GM12878 (cell line): ENCODE measurements around the gene BCAT1. TPM values are rescaled to one million over a fixed set of nuclear protein-coding genes. Genes with fewer than 3 reads are reported as not detected.

ENCODE experiments used
- ATAC-seq: fragments of 200-7000 bp; cut with Tn5 transposase; 3 replicates; pipeline ENCODE4 v1.9.1; 2020; ENCODE audit warnings: mild to moderate bottlenecking, moderate library complexity
- BruUV-seq: library from RNA; stranded (reverse); fragments of 400-500 nt; replicated peaks from 2 replicates; lab custom pipeline; 2021; lab: Mats Ljungman, UMichigan
- CTCF ChIA-PET: fragments of 300-600 bp; sonication (Branson Sonifier 250); formaldehyde crosslinking; extraction: SDS; loops from one replicate; lab custom pipeline; 2021; ENCODE audit warnings: inconsistent platforms; lab: Yijun Ruan, JAX
- POLR2A ChIA-PET: fragments of 350-600 bp; formaldehyde crosslinking; extraction: SDS; loops from one replicate; lab custom pipeline; 2021; ENCODE audit warnings: inconsistent platforms; lab: Charles Lee
- RAD21 ChIA-PET: fragments of 300-600 bp; sonication (Branson Sonifier 250); formaldehyde crosslinking; loops from one replicate; lab custom pipeline; 2023; ENCODE audit warnings: antibody characterized with exemption; ENCODE audit not compliant: unreplicated experiment; lab: Charles Lee
- SMC1A ChIA-PET: fragments of 300-600 bp; sonication (Branson Sonifier 250); formaldehyde crosslinking; loops from one replicate; lab custom pipeline; 2023; ENCODE audit not compliant: unreplicated experiment, uncharacterized antibody; lab: Charles Lee
- DNase-seq: peaks from one replicate; pipeline ENCODE4 v3.0.0-alpha.2; 2011; ENCODE audit warnings: low read depth, low spot score
- FAIRE-seq: peaks from 3 replicates; lab custom pipeline; 2011; peaks lifted over from hg19 to GRCh38; lab: Jason Lieb, UNC
- H2AFZ ChIP-seq: 2 replicates; pipeline ENCODE4 v1.6.0; 2011; ENCODE audit warnings: low read depth, low read length, control low read depth; ENCODE audit not compliant: control insufficient read depth
- H3K27ac ChIP-seq: 2 replicates; pipeline ENCODE4 v1.5.1; 2011; ENCODE audit warnings: control low read depth; ENCODE audit not compliant: control insufficient read depth, insufficient read depth
- H3K27me3 ChIP-seq, 2 experiments: replicated peaks in 1 of 2; 2 replicates each; pipeline versions ENCODE4 v1.6.0 to v1.6.1; 2011; ENCODE audit warnings: low read length in 1 of 2; ENCODE audit not compliant: control insufficient read depth in 2 of 2, insufficient read depth in 2 of 2
- H3K36me3 ChIP-seq, 2 experiments: 2 replicates each; pipeline ENCODE4 v1.5.1; 2011; ENCODE audit warnings: low read length in 1 of 2; ENCODE audit not compliant: control insufficient read depth in 2 of 2, insufficient read depth in 2 of 2
- H3K4me1 ChIP-seq: 2 replicates; pipeline ENCODE4 v1.6.1; 2011; ENCODE audit warnings: mild to moderate bottlenecking, low read length, moderate library complexity, mixed read lengths; ENCODE audit not compliant: control insufficient read depth, insufficient read depth
- H3K4me2 ChIP-seq: 2 replicates; pipeline ENCODE4 v1.6.0; 2011; ENCODE audit warnings: control low read depth; ENCODE audit not compliant: control insufficient read depth, insufficient read depth
- H3K4me3 ChIP-seq: fragments of 200-600 bp; sonication (generic); 2 replicates; pipeline ENCODE4 v1.5.1; 2016
- H3K79me2 ChIP-seq: 2 replicates; pipeline ENCODE4 v1.6.0; 2011; ENCODE audit warnings: low read length; ENCODE audit not compliant: control insufficient read depth, insufficient read depth
- H3K9ac ChIP-seq: 2 replicates; pipeline ENCODE4 v1.8.0; 2011; ENCODE audit warnings: low read length, control low read depth, mixed read lengths; ENCODE audit not compliant: control insufficient read depth, insufficient read depth
- H3K9me3 ChIP-seq: replicated peaks from 3 replicates; pipeline ENCODE4 v1.5.1; 2011; ENCODE audit warnings: mild to moderate bottlenecking, low read length; ENCODE audit not compliant: control insufficient read depth, insufficient read depth
- H4K20me1 ChIP-seq: 2 replicates; pipeline ENCODE4 v1.6.0; 2011; ENCODE audit not compliant: control insufficient read depth, insufficient read depth
- DPF2 ChIP-seq: fragments of 450-650 bp; IDR thresholded peaks from 2 replicates; pipeline ENCODE4 v1.6.1; 2017; ENCODE audit warnings: mild to moderate bottlenecking
- EED ChIP-seq: sonication (generic); IDR thresholded peaks from 2 replicates; pipeline ENCODE4 v1.6.1; 2016; ENCODE audit warnings: antibody characterized with exemption, low read depth
- NR2F1 ChIP-seq: fragments of 450-650 bp; conservative IDR thresholded peaks from 2 replicates; pipeline ENCODE4 v1.6.1; 2017; ENCODE audit warnings: mild to moderate bottlenecking
- SREBF2 ChIP-seq: IDR thresholded peaks from 2 replicates; pipeline ENCODE4 v1.6.1; 2012; ENCODE audit warnings: mild to moderate bottlenecking, low read length
- WGBS: methylation state at CpG from one replicate; pipeline ENCODE4 v1.1.6; 2016; ENCODE audit warnings: low lambda C conversion rate; ENCODE audit not compliant: insufficient replicate concordance, insufficient coverage; ENCODE audit errors: missing lambda C conversion rate; 5-methylcytosine and 5-hydroxymethylcytosine counted together
- in situ Hi-C: fragments of 300-500 bp; cut with MboI; formaldehyde crosslinking; loops from 9 replicates; pipeline ENCODE4 v1.14.3; 2018; ENCODE audit warnings: mixed read lengths
- intact Hi-C: fragments of 100-400 bp; cut with micrococcal nuclease; formaldehyde crosslinking; loops from one replicate; pipeline ENCODE4 v1.14.2; 2022; ENCODE audit not compliant: unreplicated experiment
- polyA plus RNA-seq, 11 experiments: library from polyadenylated mRNA; depleted of rRNA in 4 of 11; unstranded in 6 of 11; stranded (reverse) in 5 of 11; fragments of >200 nt; fragmentation: Nextera tagmentation in 4 of 11; fragmentation: Illumina TruSeq in 1 of 11; extraction: Ambion mirVana in 4 of 11; extraction: Trizol in 1 of 11; gene quantifications; 1 replicate in 1 of 11; 2 replicates in 10 of 11; pipeline versions ENCODE4 v1.2.1 to v1.2.3, GENCODE V29; 2011 to 2016; ENCODE audit warnings: inconsistent platforms in 2 of 11, missing spikeins in 2 of 11, low read depth in 1 of 11
- total RNA-seq, 4 experiments: library from RNA; depleted of rRNA in 3 of 4; stranded (reverse); fragments of >200 nt in 3 of 4; fragmentation: Illumina TruSeq in 1 of 4; extraction: Trizol in 1 of 4; gene quantifications; 2 replicates each; pipeline versions ENCODE4 v1.2.1 to v1.2.3, GENCODE V29; 2013 to 2021
- TF ChIP-seq, protein P1 (sequence below): fragments of 450-650 bp; IDR thresholded peaks from 2 replicates; pipeline ENCODE4 v1.6.1; 2016; ENCODE audit warnings: mild to moderate bottlenecking, moderate library complexity, borderline replicate concordance

Gene BCAT1
- total and polyA plus RNA-seq, 10 of the 15 experiments (the other 5 are each of a cell fraction or from before 2014, with no cell fraction given): 26.2 to 187 (median 81.9) TPM

DNA sequence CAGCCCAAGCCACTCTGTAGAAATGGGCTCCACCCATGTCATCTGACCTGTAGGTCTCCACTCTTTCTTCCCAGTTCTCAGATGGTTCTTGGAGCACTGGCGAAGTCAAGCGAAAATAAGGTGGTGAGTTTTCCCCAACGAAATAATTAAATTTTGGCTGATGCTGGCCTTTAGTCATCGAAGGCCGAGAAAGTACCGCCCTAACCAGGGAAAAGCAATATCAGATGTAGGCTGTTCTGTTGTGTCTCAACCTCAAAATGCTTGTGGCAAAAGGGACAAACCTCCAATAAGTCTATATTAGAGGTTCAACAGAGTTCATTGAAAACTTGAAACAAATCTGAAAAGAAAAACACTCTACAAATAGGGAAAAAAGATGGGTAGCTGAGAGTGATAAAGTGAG lies 48.6 kb upstream of the BCAT1 start:
- peak overlapping the region; percentile 65 for H3K4me3 ChIP-seq
- under 1% methylated on average over 6 of the region's 6 CpGs for WGBS
- intact Hi-C loops (loop anchor here (2.0 kb wide), 1 partner anchor 47 kb away; no protein-coding TSS in a partner anchor), in situ Hi-C loops (no loop called here)
- no peaks in the 10 kb centered on the region for H3K36me3 ChIP-seq
- H4K20me1 ChIP-seq: no peaks in the 10 kb centered on the region
- H3K4me1 ChIP-seq: peaks cover 68% of the 10 kb centered on the region
- FAIRE-seq (peak; percentile 73), ATAC-seq (peak; percentile 11), DNase-seq (no peak)
- peaks cover 15% of the 10 kb centered on the region; the same call in 1 of the 2 replicates for H3K79me2 ChIP-seq
- H3K27ac ChIP-seq: peak overlapping the region; percentile 84
- ChIA-PET RAD21 (interaction anchor here (0.8 to 13.0 kb wide), 22 partner anchors 8 to 390 kb away, joined by 3 to 462 read pairs (median 4); partner anchors contain the start of gene BCAT1), CTCF (interaction anchor here (0.7 to 12.0 kb wide), 17 partner anchors 9 to 183 kb away, joined by 3 to 141 read pairs (median 4); a partner anchor contains a TSS), POLR2A (interaction anchor here (0.9 to 10.0 kb wide), 9 partner anchors 11 to 324 kb away, joined by 3 to 297 read pairs (median 6); a partner anchor contains a TSS), SMC1A (interaction anchor here (0.8 to 12.8 kb wide), 31 partner anchors 8 to 244 kb away, joined by 3 to 526 read pairs (median 5); partner anchors contain the start of gene BCAT1)
- no peaks in the 10 kb centered on the region; the same call in 2 of the 3 replicates for H3K9me3 ChIP-seq
- TF ChIP-seq EED (0 out of 2 replicates have a peak, but pooled peaks have one; percentile 16), NR2F1 (peak; percentile 48), DPF2 (0 out of 2 replicates have a peak, but pooled peaks have one; percentile 4), SREBF2 (no peak)
- TF ChIP-seq, protein P1, sequence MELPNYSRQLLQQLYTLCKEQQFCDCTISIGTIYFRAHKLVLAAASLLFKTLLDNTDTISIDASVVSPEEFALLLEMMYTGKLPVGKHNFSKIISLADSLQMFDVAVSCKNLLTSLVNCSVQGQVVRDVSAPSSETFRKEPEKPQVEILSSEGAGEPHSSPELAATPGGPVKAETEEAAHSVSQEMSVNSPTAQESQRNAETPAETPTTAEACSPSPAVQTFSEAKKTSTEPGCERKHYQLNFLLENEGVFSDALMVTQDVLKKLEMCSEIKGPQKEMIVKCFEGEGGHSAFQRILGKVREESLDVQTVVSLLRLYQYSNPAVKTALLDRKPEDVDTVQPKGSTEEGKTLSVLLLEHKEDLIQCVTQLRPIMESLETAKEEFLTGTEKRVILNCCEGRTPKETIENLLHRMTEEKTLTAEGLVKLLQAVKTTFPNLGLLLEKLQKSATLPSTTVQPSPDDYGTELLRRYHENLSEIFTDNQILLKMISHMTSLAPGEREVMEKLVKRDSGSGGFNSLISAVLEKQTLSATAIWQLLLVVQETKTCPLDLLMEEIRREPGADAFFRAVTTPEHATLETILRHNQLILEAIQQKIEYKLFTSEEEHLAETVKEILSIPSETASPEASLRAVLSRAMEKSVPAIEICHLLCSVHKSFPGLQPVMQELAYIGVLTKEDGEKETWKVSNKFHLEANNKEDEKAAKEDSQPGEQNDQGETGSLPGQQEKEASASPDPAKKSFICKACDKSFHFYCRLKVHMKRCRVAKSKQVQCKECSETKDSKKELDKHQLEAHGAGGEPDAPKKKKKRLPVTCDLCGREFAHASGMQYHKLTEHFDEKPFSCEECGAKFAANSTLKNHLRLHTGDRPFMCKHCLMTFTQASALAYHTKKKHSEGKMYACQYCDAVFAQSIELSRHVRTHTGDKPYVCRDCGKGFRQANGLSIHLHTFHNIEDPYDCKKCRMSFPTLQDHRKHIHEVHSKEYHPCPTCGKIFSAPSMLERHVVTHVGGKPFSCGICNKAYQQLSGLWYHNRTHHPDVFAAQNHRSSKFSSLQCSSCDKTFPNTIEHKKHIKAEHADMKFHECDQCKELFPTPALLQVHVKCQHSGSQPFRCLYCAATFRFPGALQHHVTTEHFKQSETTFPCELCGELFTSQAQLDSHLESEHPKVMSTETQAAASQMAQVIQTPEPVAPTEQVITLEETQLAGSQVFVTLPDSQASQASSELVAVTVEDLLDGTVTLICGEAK: 0 out of 2 replicates have a peak, but pooled peaks have one; percentile 34
- peak overlapping the region; percentile 32 for H2AFZ ChIP-seq
- H3K27me3 ChIP-seq: no peaks in the 10 kb centered on the region
- H3K4me2 ChIP-seq: peak overlapping the region; percentile 98
- TSS peak; percentile 79 for BruUV-seq
- H3K9ac ChIP-seq: peak overlapping the region; percentile 66
